Muscle of back (tissue), 11 donors: ENCODE data around the gene GID8. TPM values are rescaled to one million over a fixed set of nuclear protein-coding genes. Genes with fewer than 3 reads are reported as not detected.

ENCODE experiments used
- DNase-seq, 3 donors: peaks; one replicate each; pipeline versions ENCODE4 v3.0.0 to v3.0.0-alpha.2; 2013
- polyA plus RNA-seq, 10 donors: library from polyadenylated mRNA; unstranded; fragments of 120-200 nt; gene quantifications; one replicate each; pipeline ENCODE4 v1.2.1, GENCODE V29; 2013; ENCODE audit not compliant: insufficient read length in 10 of 10

GID8 gene
- polyA plus RNA-seq, 10 donors, result 26.7 to 38.5 (median 30.6) TPM

DNA sequence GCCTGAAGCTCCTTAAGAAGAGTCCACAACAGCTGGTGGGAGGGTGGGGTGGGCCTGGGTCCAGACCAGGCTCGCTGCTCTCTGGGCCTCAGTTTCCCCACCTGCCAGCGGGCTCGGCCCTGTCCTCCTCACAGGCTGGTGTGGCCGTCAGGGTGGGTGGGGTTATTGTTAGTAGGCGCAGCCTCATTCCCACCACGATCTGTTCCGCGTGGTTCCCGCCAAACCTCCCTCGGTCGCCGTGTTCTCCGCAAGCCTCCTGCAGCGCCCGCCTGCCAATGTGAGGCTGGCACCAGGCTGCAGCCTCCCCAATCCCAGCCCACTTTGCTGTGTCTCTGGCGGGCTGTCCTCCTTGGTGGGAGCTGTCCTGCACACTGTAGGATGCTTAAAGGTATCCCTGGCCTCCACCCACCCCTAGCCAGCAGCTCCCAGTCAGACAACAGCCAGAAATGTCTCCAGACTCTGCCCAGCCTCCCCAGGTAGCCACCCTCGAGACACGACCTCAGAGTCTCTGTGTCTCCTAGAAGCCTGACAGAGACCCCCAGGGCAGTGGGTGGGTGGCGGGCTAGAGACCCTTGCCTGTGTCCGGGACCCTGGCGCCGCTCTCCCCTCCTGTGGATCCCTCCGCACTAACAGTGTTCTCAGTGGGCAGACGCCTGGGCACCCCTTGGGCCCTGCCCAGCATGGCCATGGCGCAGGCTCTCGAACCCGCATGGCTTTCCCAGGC is 29.8 kb downstream of the GID8 start:
- DNase-seq, result no peak

GRCh38 chr20:62968378-62969178 is 30.6 kb downstream of the GID8 start:
- DNase-seq, result no peak

DNA sequence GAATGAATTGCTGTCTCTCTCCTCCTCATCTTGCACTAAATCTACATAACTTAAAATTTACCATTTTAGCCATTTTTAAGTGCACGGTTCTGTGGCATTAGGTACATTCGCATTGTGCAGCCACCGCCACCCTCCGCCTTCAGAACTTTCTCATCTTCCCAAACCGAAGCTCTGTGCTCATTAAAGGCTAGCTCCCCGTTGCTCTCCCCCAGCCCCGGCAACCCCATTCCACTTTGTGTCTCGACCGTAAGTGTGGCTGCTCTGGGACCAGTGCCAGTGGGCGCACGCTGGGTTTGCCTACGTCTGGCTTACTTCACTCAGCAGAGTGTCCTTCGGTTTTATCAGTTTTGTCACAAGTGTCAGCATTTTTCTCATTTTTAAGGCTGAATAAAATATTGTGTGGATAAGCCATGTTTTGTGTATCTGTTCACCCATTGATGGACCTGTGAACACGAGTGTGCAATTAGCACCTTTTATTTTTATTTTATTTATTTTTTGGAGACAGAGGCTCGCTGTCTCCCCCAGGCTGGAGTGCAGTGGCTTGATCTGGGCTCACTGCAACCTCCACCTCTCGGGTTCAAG is 31.3 kb downstream of the GID8 start:
- DNase-seq, result no peak

GRCh38 chr20:62969939-62970306 is 32.0 kb downstream of the GID8 start:
- DNase-seq, result no peak

GRCh38 chr20:62970307-62971210 is 32.6 kb downstream of the GID8 start:
- DNase-seq, result no peak

DNA sequence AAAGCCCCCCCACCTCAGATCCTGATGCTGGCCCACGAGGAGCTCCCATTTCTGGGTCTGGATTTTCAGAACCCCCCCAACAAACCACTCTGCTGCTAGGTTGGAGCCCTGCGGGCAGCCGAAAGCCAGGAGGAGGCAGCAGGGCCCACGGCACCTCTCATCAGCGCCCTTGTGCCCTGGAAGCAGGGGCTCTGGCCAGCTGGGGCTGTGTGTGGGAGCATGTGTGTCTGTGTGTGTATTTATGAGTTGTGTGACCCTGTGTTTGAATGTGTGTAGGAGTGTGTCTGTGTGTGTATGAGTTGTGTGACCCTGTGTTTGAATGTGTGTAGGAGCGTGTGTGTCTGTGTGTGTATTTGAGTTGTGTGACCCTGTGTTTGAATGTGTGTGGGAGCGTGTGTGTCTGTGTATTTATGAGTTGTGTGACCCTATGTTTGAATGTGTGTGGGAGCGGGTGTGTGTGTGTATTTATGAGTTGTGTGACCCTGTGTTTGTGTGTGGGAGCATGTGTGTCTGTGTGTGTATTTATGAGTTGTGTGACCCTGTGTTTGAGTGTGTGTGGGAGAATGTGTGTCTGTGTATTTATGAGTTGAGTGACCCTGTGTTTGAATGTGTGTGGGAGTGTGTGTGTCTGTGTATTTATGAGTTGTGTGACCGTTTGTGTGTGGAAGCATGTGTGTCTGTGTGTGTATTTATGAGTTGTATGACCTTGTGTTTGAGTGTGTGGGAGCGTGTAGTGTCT is 33.4 kb downstream of the GID8 start:
- DNase-seq, result no peak

- DNase-seq, result peak; percentile 63 to 92 (median 83)
These were observed 34.2 kb downstream of the GID8 start for GRCh38 chr20:62971950-62972844.

DNA sequence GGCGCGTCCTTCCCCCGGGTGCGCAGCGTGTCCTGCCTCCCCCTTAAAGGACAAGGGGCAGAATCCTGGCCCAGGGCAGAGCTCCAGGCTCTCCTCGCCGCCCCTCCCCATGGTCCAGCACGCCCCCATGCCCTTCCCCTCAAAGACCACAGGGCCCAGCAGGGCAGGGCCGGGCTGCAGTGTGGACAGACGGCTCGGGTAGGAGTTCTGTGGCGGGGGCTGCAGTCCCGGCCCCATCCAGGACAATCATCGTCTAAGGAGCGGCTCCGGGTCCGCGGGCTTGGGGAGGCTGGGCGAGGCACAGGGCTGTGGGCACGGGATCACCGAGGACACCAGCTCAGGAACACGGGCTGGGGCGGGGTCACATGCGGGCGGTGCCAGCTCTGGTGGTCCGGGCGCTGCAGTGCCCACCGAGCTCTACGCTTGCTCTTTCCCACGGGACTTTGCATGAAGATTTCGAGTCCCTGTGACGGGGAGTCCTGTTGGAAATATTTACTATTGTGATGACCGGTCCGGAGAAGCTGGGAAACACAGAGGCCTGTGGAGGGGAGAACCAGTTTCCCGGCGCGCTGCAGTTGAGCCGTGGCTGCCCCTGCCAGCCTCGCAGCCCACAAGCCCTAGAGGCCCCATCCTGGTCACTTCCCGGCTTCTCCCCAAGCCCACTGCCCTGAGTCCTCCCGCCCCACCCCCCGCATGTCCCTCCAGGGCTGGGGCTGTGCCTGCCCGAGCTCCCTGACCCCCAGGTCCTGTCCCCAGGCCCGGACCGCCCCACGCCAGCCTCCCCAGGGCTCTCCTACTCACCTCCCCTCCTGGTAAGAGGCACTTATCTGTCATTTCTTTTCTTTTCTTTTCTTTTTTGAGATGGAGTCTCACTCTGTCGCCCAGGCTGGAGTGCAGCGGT is 35.1 kb downstream of the GID8 start:
- no peak for DNase-seq

- DNase-seq, result no peak
These were observed 37.4 kb downstream of the GID8 start for GRCh38 chr20:62975251-62975760.

GRCh38 chr20:62975812-62976508 is 38.0 kb downstream of the GID8 start:
- DNase-seq, result no peak

GRCh38 chr20:62976886-62977285 is 38.9 kb downstream of the GID8 start:
- DNase-seq, result no peak

DNA sequence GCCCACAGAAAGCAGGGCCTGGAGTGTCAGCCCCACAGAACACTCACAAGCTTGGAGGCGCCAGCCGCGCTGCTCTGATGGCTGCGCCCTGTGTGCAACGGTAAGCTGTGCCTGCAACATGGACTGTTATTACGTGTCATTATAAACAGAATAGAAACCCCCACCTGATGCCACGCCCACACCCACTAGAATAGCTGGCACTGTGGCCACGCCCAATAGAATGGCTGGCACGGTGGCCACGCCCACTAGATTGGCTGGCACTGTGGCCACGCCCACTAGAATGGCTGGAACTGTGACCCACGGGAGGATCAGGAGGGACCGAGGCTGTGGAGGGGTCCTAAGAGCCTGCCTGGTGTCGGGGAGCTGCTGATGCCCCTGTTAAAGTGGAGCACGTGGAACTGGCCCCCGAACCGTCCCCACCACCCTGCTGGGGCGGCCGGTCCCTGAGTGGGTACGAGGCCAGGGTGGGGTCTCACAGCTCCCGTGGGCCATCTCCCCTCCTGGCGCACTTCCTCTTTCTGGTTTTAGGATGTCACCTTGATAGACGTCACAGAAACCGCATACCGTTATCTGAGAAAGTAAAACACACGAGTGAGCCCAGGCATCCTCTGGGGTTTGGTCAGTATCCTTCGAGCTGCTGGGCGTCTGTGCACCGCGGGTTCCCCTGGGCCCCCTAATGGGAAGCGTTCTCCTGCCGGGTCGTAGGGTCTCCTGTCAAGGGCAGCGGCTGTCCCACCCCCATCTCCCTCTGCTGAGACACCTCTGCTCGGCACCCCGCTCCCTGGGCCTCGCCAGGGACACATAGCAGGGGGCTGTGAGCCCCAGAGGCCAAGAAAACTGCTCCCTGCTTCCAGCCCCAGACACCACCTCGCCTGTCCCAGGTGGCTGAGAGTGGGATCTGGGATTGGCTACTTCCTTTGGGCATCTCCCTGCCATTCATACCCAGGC is 39.9 kb downstream of the GID8 start:
- no peak for DNase-seq

DNA sequence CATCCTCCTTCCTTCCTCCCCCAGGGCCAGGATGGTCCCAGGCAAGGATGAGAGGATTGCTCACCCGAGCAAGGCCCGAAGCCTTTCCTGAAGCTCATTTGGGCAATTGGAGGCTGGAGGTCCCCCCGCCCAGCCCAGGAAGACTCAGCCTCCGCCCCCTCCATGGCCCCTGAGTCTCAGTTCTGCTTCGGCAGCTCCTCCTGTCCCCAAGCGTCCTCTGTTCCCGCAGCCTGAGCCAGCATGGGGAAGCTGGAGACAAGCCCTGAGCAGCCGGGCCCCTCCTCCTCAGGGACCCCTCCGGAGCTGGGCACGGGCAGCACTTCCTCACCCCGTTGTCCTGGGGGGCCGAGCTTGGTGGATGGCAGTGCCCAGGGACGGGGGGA is 40.6 kb downstream of the GID8 start:
- no peak for DNase-seq

DNA sequence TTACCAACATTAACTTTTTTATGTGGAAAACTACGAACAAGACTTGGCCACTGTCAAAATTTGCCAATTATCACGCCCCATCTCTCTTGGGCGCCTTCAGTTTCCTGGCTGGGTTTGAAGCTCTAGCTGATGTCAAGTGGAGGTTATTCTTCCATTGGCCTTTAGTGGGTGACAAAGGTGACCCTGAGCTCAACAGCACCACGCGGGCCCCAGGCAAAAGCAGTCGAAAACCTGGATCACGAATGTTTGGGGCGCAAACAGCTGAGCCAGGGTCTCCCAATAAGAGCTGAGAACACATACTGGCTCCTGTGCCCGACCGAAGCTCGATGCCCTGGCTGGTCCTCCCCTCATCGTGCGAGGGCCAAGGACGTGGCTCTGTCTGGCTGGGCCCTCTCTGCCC is 41.4 kb downstream of the GID8 start:
- DNase-seq, result no peak

DNA sequence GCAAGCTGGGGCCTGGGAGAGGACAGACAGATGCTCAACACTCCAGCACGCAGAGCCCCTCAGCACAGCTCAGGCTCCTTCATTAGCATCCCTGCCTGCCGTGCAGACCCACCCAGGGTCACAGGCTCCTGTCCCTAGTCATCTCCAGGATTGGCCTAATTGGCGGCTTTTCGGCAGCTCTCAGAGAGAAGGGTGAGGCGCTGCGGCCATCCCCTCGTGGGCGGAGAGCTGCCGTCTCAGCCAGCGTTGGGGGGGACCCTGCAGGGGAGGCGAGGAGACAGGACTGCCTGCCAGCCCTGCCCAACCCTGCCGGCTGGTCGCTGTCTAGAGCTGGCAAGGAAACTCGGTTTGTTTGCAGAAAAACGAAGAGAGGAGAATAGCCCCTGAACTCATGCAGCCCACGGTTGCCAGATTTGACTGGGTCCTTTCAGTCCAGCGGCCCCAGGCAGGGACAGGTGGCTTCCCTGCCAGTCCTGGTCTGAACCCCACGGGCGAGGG is 42.0 kb downstream of the GID8 start:
- DNase-seq, result no peak

- DNase-seq, result no peak
These were observed 42.5 kb downstream of the GID8 start for GRCh38 chr20:62980380-62980960.
